A549 (cell line): ENCODE data around the gene PTGDS.

Experiments used
- CHD2 ChIP-seq: fragments of 150-350 bp; IDR thresholded peaks from 2 replicates; pipeline ENCODE4 v1.6.1; 2014; ENCODE audit warnings: low read length; ENCODE audit not compliant: partially characterized antibody
- EP300 ChIP-seq, 2 experiments: fragments of >200 bp; sonication (Bioruptor Twin); formaldehyde crosslinking; IDR thresholded peaks; 2 replicates in 1 of 2; 3 replicates in 1 of 2; pipeline ENCODE4 v1.6.1; 2016 to 2017
- HOXA7 ChIP-seq: fragments of 250-450 bp; sonication (Bioruptor Pico); IDR thresholded peaks from 2 replicates; pipeline ENCODE4 v1.5.0; 2020; ENCODE audit warnings: mild to moderate bottlenecking, moderate library complexity
- JUN ChIP-seq, 2 experiments: fragments of >200 bp; sonication (Bioruptor Twin); formaldehyde crosslinking; IDR thresholded peaks; 2 replicates in 1 of 2; 3 replicates in 1 of 2; pipeline ENCODE4 v1.6.1; 2016 to 2017
- RAD21 ChIP-seq, 2 experiments: fragments of >200 bp in 1 of 2; sonication (Bioruptor Twin) in 1 of 2; formaldehyde crosslinking in 1 of 2; IDR thresholded peaks in 1 of 2; conservative IDR thresholded peaks in 1 of 2; 2 replicates in 1 of 2; 3 replicates in 1 of 2; pipeline ENCODE4 v1.6.1; 2012 to 2018; ENCODE audit warnings: inconsistent platforms in 1 of 2
- SREBF2 ChIP-seq: fragments of 450-650 bp; IDR thresholded peaks from 2 replicates; pipeline ENCODE4 v1.6.1; 2014; ENCODE audit warnings: mild to moderate bottlenecking, moderate library complexity
- TF ChIP-seq, protein P1 (sequence below): fragments of >200 bp; sonication (Bioruptor Twin); formaldehyde crosslinking; IDR thresholded peaks from 3 replicates; pipeline ENCODE4 v1.5.1; 2016
- TF ChIP-seq, protein P2 (sequence below): fragments of 150-350 bp; IDR thresholded peaks from 2 replicates; pipeline ENCODE4 v1.6.1; 2014; ENCODE audit warnings: low read depth, mild to moderate bottlenecking, low read length
- TF ChIP-seq, protein P3 (sequence below): IDR thresholded peaks from 2 replicates; pipeline ENCODE4 v1.6.1; 2012; ENCODE audit warnings: low read depth, borderline replicate concordance
- TF ChIP-seq, protein P4 (sequence below): fragments of >200 bp; sonication (Bioruptor Twin); formaldehyde crosslinking; IDR thresholded peaks from 3 replicates; pipeline ENCODE4 v1.6.1; 2016

DNA sequence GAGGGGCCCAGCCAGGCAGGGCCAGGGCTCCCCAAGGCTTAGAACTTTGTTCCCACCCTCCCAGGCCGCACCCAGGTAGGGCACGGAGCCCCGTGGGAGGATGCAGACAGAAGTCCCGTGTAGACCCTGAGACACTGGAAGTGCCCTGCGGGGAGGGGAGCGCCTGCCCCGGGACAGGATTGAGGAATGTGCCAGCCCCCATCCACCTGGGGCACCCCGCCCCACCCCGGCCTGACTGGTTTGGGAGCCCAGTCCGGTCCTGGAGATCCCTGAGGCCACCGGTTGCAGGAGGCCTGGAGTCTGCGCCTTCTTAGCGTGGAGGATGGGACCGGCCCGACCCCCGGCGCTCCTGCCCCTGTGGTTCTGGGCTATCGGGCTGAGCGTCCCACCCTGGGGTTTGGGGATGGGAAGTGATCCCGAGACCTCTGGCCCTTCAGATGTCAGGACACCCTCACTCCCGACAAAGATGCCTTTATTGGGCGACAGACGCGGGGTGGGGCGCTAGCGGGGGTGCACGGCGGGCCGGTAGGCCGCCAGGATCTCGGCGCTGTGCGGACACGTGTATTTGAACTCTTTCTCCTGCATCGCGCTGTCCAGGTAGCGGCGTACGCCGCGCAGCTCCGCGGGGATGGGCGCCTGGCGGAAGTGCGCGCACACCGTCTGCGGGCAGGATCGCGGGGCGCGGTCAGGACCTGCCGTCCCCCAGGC, 17.0 kb downstream of the PTGDS start:
- TF ChIP-seq JUN (IDR thresholded peaks at IDR 0.05) = no peak
- TF ChIP-seq HOXA7 (CRISPR knock-in tag) = no peak
- TF ChIP-seq, protein P1, sequence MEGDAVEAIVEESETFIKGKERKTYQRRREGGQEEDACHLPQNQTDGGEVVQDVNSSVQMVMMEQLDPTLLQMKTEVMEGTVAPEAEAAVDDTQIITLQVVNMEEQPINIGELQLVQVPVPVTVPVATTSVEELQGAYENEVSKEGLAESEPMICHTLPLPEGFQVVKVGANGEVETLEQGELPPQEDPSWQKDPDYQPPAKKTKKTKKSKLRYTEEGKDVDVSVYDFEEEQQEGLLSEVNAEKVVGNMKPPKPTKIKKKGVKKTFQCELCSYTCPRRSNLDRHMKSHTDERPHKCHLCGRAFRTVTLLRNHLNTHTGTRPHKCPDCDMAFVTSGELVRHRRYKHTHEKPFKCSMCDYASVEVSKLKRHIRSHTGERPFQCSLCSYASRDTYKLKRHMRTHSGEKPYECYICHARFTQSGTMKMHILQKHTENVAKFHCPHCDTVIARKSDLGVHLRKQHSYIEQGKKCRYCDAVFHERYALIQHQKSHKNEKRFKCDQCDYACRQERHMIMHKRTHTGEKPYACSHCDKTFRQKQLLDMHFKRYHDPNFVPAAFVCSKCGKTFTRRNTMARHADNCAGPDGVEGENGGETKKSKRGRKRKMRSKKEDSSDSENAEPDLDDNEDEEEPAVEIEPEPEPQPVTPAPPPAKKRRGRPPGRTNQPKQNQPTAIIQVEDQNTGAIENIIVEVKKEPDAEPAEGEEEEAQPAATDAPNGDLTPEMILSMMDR = no peak
- TF ChIP-seq, protein P2, sequence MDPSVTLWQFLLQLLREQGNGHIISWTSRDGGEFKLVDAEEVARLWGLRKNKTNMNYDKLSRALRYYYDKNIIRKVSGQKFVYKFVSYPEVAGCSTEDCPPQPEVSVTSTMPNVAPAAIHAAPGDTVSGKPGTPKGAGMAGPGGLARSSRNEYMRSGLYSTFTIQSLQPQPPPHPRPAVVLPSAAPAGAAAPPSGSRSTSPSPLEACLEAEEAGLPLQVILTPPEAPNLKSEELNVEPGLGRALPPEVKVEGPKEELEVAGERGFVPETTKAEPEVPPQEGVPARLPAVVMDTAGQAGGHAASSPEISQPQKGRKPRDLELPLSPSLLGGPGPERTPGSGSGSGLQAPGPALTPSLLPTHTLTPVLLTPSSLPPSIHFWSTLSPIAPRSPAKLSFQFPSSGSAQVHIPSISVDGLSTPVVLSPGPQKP = no peak
- TF ChIP-seq, protein P3, sequence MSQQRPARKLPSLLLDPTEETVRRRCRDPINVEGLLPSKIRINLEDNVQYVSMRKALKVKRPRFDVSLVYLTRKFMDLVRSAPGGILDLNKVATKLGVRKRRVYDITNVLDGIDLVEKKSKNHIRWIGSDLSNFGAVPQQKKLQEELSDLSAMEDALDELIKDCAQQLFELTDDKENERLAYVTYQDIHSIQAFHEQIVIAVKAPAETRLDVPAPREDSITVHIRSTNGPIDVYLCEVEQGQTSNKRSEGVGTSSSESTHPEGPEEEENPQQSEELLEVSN = no peak
- TF ChIP-seq EP300 (IDR thresholded peaks at IDR 0.05) = no peak
- TF ChIP-seq, protein P4, sequence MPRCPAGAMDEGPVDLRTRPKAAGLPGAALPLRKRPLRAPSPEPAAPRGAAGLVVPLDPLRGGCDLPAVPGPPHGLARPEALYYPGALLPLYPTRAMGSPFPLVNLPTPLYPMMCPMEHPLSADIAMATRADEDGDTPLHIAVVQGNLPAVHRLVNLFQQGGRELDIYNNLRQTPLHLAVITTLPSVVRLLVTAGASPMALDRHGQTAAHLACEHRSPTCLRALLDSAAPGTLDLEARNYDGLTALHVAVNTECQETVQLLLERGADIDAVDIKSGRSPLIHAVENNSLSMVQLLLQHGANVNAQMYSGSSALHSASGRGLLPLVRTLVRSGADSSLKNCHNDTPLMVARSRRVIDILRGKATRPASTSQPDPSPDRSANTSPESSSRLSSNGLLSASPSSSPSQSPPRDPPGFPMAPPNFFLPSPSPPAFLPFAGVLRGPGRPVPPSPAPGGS = no peak
- TF ChIP-seq CHD2 = no peak
- TF ChIP-seq RAD21 (conservative IDR thresholded peaks at IDR 0.05 in 1 of 2, IDR thresholded peaks at IDR 0.05 in 1 of 2) = no peak
- no peak for TF ChIP-seq SREBF2
